Endothelial cell of umbilical vein (primary cell): ENCODE measurements around the gene MCC. TPM values are rescaled to one million over a fixed set of nuclear protein-coding genes. Genes with fewer than 3 reads are reported as not detected.

Experiments used
- BruUV-seq: library from RNA; stranded (reverse); fragments of 400-500 nt; replicated peaks from 2 replicates; lab custom pipeline; 2021; lab: Mats Ljungman, UMichigan
- CTCF ChIA-PET: fragments of 300-600, 350-600 bp; sonication (Branson Sonifier 250); formaldehyde crosslinking; loops from one replicate; lab custom pipeline; 2021; ENCODE audit warnings: antibody characterized with exemption, inconsistent platforms; lab: Charles Lee
- POLR2A ChIA-PET: fragments of 300-600, 350-600 bp; sonication (Branson Sonifier 250); formaldehyde crosslinking; loops from one replicate; lab custom pipeline; 2021; ENCODE audit warnings: antibody characterized with exemption, inconsistent platforms; lab: Charles Lee
- DNase-seq: peaks from one replicate; pipeline ENCODE4 v3.0.0-alpha.2; 2011; ENCODE audit warnings: low read depth, low spot score
- FAIRE-seq: peaks from 2 replicates; lab custom pipeline; 2011; peaks lifted over from hg19 to GRCh38; lab: Jason Lieb, UNC
- H2AFZ ChIP-seq: 2 replicates; pipeline ENCODE4 v1.6.0; 2012; ENCODE audit warnings: low read depth, low read length, control low read depth, inconsistent platforms
- H3K27ac ChIP-seq: 2 replicates; pipeline ENCODE4 v1.5.1; 2011; ENCODE audit warnings: low read depth, mild to moderate bottlenecking, control low read depth, low read length, moderate library complexity; ENCODE audit not compliant: insufficient read depth
- H3K27me3 ChIP-seq, 2 experiments: 2 replicates each; pipeline versions ENCODE4 v1.6.0 to v1.6.1; 2011; ENCODE audit warnings: low read length in 2 of 2, mixed read lengths in 1 of 2; ENCODE audit not compliant: control insufficient read depth in 2 of 2, insufficient read depth in 2 of 2
- H3K36me3 ChIP-seq, 2 experiments: 2 replicates in 1 of 2; 3 replicates in 1 of 2; pipeline ENCODE4 v1.5.1; 2011; ENCODE audit warnings: low read length in 2 of 2, mild to moderate bottlenecking in 1 of 2, moderate library complexity in 1 of 2; ENCODE audit not compliant: control insufficient read depth in 2 of 2, insufficient read depth in 2 of 2; ENCODE audit errors: extremely low read depth in 1 of 2
- H3K4me1 ChIP-seq: 3 replicates; pipeline ENCODE4 v1.5.1; 2011; ENCODE audit warnings: mild to moderate bottlenecking, low read length; ENCODE audit not compliant: control insufficient read depth, insufficient read depth; ENCODE audit errors: extremely low read depth
- H3K4me2 ChIP-seq: 2 replicates; pipeline ENCODE4 v1.6.1; 2011; ENCODE audit warnings: low read length, control low read depth, mixed read lengths; ENCODE audit not compliant: insufficient read depth
- H3K4me3 ChIP-seq, 3 experiments: fragments of 200-600 bp in 1 of 3; sonication (generic), shearing (Covaris generic) in 1 of 3; replicated peaks in 1 of 3; 2 replicates each; pipeline ENCODE4 v1.5.1; 2011 to 2016; ENCODE audit warnings: control low read depth in 3 of 3, low read length in 3 of 3, mild to moderate bottlenecking in 2 of 3, inconsistent platforms in 1 of 3, low read depth in 1 of 3, moderate library complexity in 1 of 3; ENCODE audit not compliant: insufficient read depth in 1 of 3
- H3K79me2 ChIP-seq: 2 replicates; pipeline ENCODE4 v1.6.0; 2012; ENCODE audit warnings: low read length, inconsistent platforms; ENCODE audit not compliant: control insufficient read depth, insufficient read depth
- H3K9ac ChIP-seq: replicated peaks from 2 replicates; pipeline ENCODE3; 2011; ENCODE audit warnings: low read length, control low read depth; ENCODE audit not compliant: insufficient read depth; ENCODE audit errors: extremely low read depth
- H3K9me1 ChIP-seq: replicated peaks from 3 replicates; pipeline ENCODE4 v1.6.0; 2011; ENCODE audit warnings: mild to moderate bottlenecking, low read length; ENCODE audit not compliant: control insufficient read depth, insufficient read depth; ENCODE audit errors: extremely low read depth
- H3K9me3 ChIP-seq: replicated peaks from 2 replicates; pipeline ENCODE4 v1.5.1; 2012; ENCODE audit warnings: low read length, inconsistent platforms; ENCODE audit not compliant: control insufficient read depth, insufficient read depth
- H4K20me1 ChIP-seq: replicated peaks from 2 replicates; pipeline ENCODE3; 2011; ENCODE audit warnings: mild to moderate bottlenecking, low read length; ENCODE audit not compliant: control insufficient read depth, insufficient read depth; ENCODE audit errors: extremely low read depth
- FOS ChIP-seq: IDR thresholded peaks from 2 replicates; pipeline ENCODE4 v1.6.1; 2011; ENCODE audit warnings: mild to moderate bottlenecking, low read length, moderate library complexity, borderline replicate concordance; ENCODE audit not compliant: insufficient read depth
- GATA2 ChIP-seq: IDR thresholded peaks from 2 replicates; pipeline ENCODE4 v1.7.0; 2011; ENCODE audit warnings: low read depth, mild to moderate bottlenecking, moderate library complexity, mixed read lengths, low read length; ENCODE audit not compliant: insufficient read length, insufficient read depth
- JUN ChIP-seq: IDR thresholded peaks from 2 replicates; pipeline ENCODE4 v1.6.1; 2011; ENCODE audit warnings: borderline replicate concordance, low read depth; ENCODE audit not compliant: insufficient read length, insufficient read depth
- POLR2A ChIP-seq: IDR thresholded peaks from 2 replicates; pipeline ENCODE4 v1.6.1; 2012; ENCODE audit warnings: low read depth, mild to moderate bottlenecking, control low read depth, low read length
- dilution Hi-C: fragments of 300-500 bp; cut with MboI; formaldehyde crosslinking; loops from one replicate; pipeline ENCODE4 v1.15.0; 2019; ENCODE audit warnings: low sequenced_read_pairs; ENCODE audit not compliant: extremely low pct_ligation_motif_present
- intact Hi-C: fragments of 100-400 bp; cut with micrococcal nuclease; formaldehyde crosslinking; loops from one replicate; pipeline ENCODE4 v1.10.0; 2022
- polyA plus RNA-seq, 4 experiments: library from polyadenylated mRNA; depleted of rRNA in 3 of 4; stranded (reverse) in 3 of 4; unstranded in 1 of 4; fragments of >200 nt; gene quantifications; 2 replicates each; pipeline versions ENCODE4 v1.2.1 to v1.2.3, GENCODE V29; 2011 to 2012; ENCODE audit warnings: missing spikeins in 1 of 4
- total RNA-seq: library from RNA; stranded (reverse); gene quantifications from 2 replicates; pipeline ENCODE4 v1.2.3, GENCODE V29; 2021
- TF ChIP-seq, protein P1 (sequence below): IDR thresholded peaks from 2 replicates; pipeline ENCODE4 v1.6.1; 2011; ENCODE audit not compliant: insufficient read depth, insufficient read length
- TF ChIP-seq, protein P2 (sequence below), 2 donors: IDR thresholded peaks; 1 replicate in 1 of 2; 2 replicates in 1 of 2; pipeline ENCODE4 v1.5.1; 2011; ENCODE audit warnings: low read length in 2 of 2, mild to moderate bottlenecking in 2 of 2, moderate library complexity in 2 of 2, control low read depth in 1 of 2, inconsistent platforms in 1 of 2, low read depth in 1 of 2; ENCODE audit not compliant: insufficient read depth in 1 of 2; ENCODE audit errors: extremely low read depth in 1 of 2

The MCC gene
- total and polyA plus RNA-seq, 2 donors (not counting 3 experiments of a cell fraction or from before 2014, with no cell fraction given) = 6.9 to 27.5 TPM

DNA sequence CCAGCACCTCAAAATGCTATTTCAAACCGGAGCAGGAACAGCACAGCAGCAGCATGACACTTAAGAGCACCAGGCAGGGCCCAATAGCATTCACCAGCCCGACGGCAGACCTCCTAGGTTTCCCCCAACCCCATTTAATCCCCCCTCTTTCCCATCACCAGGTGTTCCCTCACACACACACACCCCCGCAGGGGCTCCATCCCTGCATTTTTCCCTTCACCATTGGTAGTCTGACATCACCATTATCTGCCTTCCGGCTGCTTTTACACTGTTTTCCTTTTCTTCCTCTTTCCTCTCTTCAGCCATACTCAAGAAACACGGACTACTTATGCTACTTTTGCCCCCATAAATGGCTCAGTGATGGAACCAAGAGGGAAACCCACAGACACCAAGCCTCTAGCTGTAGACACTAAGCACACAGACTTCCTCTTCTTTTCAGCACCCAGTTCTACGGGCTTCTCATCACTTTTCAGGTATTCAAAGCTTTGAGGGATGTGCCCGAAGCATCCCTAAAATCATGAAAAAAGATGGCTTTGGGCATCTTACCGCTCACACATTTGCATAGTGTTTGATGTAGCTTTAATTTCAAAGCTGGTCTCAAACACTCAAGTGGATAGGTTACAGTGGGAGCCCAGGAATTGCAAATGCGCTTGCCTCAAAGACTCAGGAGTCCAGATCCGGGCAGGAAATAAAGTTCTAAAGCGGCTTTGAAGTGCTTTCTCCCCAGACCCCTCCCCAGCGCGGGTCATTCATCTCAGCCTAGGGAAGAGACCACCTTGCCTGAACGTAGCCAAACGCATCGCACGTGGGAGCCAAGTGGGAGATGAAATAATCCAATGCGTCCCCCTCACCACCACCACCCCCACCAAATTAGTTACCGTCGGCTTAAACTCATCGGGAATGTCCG is 194.9 kb downstream of the MCC start:
- Histone ChIP-seq H3K9ac (peak overlapping the region; percentile 77), H3K4me1 (peaks cover 31% of the 10 kb centered on the region), H3K4me3 (peak overlapping the region; percentile 52 to 86 (median 54)), H2AFZ (peak overlapping the region; percentile 96), H3K4me2 (peak overlapping the region; percentile 89), H3K27ac (peak overlapping the region; percentile 65), H3K9me3 (no peaks in the 10 kb centered on the region), H3K9me1 (no peaks in the 10 kb centered on the region), H4K20me1 (no peaks in the 10 kb centered on the region), H3K36me3 (no peaks in the 10 kb centered on the region), H3K79me2 (peaks cover 27% of the 10 kb centered on the region), H3K27me3 (no peaks in the 10 kb centered on the region)
- intact Hi-C loops (loop anchor here (5.0 kb wide), 1 partner anchor 171 kb away; no protein-coding TSS in a partner anchor), dilution Hi-C loops (no loop called here)
- no peak for TF ChIP-seq GATA2
- TF ChIP-seq, protein P1, sequence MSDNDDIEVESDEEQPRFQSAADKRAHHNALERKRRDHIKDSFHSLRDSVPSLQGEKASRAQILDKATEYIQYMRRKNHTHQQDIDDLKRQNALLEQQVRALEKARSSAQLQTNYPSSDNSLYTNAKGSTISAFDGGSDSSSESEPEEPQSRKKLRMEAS = no peak
- TF ChIP-seq JUN = no peak
- TF ChIP-seq, protein P2, sequence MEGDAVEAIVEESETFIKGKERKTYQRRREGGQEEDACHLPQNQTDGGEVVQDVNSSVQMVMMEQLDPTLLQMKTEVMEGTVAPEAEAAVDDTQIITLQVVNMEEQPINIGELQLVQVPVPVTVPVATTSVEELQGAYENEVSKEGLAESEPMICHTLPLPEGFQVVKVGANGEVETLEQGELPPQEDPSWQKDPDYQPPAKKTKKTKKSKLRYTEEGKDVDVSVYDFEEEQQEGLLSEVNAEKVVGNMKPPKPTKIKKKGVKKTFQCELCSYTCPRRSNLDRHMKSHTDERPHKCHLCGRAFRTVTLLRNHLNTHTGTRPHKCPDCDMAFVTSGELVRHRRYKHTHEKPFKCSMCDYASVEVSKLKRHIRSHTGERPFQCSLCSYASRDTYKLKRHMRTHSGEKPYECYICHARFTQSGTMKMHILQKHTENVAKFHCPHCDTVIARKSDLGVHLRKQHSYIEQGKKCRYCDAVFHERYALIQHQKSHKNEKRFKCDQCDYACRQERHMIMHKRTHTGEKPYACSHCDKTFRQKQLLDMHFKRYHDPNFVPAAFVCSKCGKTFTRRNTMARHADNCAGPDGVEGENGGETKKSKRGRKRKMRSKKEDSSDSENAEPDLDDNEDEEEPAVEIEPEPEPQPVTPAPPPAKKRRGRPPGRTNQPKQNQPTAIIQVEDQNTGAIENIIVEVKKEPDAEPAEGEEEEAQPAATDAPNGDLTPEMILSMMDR (IDR thresholded peaks at IDR 0.05; ENCODE audit: extremely low read depth in 1 of 2, insufficient read depth in 1 of 2, low read depth in 1 of 2, low read length in 2 of 2) = no peak
- TF ChIP-seq FOS = no peak
- no peak for TF ChIP-seq POLR2A
- FAIRE-seq = no peak
- TSS peak; percentile 76 for BruUV-seq
- POLR2A ChIA-PET = no interaction called here
- CTCF ChIA-PET = interaction anchor here (0.8 to 2.2 kb wide), 12 partner anchors 10 to 319 kb away, joined by 3 to 16 read pairs (median 4); no protein-coding TSS in a partner anchor
- DNase-seq = peak; percentile 64
